Activated gamma-delta T cell (primary cell): ENCODE data around the gene UPF2.

Source experiments
- DNase-seq: peaks from one replicate; lab custom pipeline; 2025; lab: John Stamatoyannopoulos, UW

The UPF2 gene

DNA sequence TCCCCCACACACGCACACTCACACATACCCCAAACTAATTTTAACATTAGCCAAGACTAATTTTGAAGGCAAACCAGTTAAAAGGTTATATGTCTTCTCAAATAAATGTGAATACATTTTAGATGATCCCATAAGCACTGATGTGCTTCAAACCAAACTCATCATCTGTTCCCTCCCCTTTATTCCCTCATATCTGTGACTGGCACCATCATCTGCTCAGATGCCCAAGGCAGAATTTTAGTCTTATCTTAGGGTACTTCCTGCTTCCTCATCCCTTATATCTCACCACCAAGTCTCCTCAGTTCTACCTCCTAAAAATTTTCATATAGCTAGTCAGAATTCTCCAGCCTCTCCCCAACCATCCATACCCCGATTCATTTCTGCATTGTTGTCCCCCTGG is 80.4 kb downstream of the UPF2 start:
- DNase-seq: no peak

GRCh38 chr10:11961771-11962170 is 80.8 kb downstream of the UPF2 start:
- DNase-seq: no peak

GRCh38 chr10:11959966-11960365 is 82.6 kb downstream of the UPF2 start:
- no peak for DNase-seq

DNA sequence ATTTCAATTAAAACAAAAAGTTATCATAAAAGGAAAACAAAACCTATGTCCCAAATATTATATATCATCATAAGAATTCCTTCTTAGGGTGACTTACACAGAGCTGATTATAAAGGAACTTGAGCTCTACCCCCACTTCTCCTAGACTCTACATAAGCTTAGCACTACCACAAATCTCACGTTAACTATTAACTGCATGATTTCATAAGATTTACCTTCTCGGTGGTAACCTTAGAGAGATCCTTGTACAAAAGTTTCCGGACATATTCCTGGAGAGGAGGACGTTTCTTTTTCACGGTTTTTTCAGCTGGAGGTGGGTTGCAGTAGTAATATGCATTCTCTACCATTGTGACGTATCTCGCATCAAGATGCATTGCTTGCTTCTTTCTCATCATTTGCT is 83.7 kb downstream of the UPF2 start:
- DNase-seq: no peak

- no peak for DNase-seq
Observed at GRCh38 chr10:11951695-11952094, 90.9 kb downstream of the UPF2 start.

- no peak for DNase-seq
Observed at GRCh38 chr10:11950325-11951018, 92.1 kb downstream of the UPF2 start.

DNA sequence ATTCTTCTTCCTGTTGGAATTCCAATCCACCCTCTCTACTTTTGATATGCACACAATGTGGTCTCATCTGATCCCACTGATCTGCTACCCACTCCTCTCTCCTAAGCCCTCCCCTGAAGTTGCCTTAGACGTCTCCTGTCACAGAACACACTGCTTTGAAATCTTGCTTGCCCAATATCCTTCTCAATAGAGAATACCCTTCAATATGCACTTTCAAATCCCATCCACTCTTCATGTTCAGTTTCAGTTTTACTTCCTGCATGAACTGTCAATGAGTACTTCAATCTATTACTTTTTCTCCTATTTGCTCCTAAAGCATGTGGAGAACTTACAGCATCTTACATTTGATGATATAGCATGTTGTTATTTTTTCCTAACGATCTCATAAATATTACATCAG is 93.5 kb downstream of the UPF2 start:
- no peak for DNase-seq

- DNase-seq: no peak
Observed at GRCh38 chr10:11946652-11947051, 96.0 kb downstream of the UPF2 start.

- no peak for DNase-seq
Observed at GRCh38 chr10:11936389-11937152, 106.0 kb downstream of the UPF2 start.

GRCh38 chr10:11934262-11934661 is 108.3 kb downstream of the UPF2 start:
- DNase-seq: no peak

DNA sequence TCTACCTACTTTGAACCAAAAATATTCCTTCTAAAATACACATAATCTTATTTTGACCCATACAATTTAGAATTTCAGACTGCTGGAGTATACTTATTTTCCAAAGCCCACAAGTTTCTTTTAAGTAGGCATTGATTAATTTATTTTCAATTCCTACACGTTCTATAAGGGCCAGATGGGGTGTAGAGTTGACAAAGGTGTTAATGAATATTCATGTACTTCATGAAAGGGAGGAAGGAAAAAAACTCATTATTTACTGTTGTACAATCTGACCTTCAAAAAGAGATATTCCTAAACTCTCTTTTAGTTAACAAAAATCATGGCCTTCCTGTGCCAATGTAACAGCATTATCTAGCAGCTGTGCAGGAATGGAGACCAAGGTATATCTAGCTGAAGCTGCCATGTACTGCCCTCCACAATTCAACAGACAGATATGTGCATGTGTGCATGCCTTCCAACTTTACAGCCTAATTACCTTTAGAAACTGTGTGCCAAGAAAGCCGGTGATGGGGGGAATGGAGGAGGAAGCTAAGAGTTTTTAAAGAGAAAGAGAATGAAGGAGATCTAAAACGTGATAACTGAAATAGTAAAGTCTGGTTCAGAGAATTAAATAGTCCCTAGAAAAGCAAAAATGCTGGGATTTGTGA is 108.9 kb downstream of the UPF2 start:
- no peak for DNase-seq

GRCh38 chr10:11931038-11931437 is 111.6 kb downstream of the UPF2 start:
- no peak for DNase-seq

GRCh38 chr10:11930312-11930978 is 112.2 kb downstream of the UPF2 start:
- no peak for DNase-seq

- no peak for DNase-seq
Observed at GRCh38 chr10:11927746-11928145, 114.9 kb downstream of the UPF2 start.

GRCh38 chr10:11921800-11922392 is 120.7 kb downstream of the UPF2 start:
- DNase-seq: no peak

DNA sequence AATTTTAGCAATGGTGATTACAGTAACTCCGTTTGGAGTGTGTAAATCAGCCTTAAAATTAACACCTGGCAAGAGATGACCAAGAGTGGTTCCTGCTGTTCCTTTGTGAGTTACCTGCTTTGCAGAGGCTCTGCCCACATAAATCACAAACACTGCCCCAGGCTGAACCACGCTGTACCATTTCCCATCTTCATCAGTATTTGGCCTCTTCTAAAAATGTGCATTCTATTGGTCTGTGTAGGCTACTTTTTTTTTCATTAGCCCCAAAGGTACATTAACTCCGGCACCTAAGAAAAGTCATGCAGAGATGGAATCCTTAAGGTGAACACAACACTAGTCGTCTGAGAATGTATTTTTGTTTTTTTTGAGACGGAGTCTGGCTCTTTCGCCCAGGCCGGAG is 123.3 kb downstream of the UPF2 start:
- no peak for DNase-seq

DNA sequence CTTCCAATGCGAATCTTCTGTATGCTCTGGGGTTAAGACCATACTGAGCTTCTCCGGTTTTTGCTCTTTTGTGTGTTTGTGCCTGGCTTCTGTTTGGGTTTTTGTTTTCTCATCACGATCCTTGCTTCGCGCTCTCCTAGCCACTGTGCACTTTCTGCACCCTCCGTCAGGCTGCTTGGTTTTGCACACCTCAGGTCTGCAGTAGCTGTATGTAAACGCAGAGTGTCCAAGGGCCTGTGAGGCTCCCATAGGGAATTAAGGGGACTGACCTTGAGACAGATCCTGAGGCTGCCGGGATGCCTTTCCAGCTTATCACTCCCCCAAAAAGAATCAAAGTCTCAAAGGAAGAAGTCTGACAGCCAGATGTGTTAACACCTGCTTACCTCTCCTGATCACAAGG is 124.2 kb downstream of the UPF2 start:
- no peak for DNase-seq

DNA sequence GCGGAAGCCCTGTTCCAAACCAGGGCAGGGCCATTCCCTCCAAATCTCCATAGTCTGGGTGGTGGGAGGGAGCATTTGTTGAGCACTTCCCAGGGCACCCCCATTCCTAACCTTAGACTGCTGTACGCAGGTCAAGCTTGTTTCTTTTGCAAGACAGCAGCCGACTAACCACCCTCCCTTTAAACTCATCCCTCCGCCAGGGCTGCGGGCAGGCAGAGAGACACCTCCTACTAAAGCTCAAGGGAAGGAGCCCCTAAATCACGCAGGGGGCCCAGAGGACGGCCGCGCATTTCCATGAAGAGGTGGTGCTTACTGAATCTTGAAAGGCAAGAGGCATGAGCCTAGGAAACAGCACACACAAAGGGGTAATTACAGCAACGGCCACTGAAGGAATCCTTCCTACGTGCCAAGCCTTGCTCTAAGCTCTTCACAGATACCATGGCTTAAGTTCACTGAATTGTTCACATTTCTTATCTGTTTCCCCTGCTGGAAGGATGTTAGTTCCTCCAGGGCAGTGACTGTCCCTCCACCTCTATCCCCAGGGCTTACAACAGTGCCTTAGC is 129.4 kb downstream of the UPF2 start:
- no peak for DNase-seq

GRCh38 chr10:11910102-11910501 is 132.5 kb downstream of the UPF2 start:
- no peak for DNase-seq

DNA sequence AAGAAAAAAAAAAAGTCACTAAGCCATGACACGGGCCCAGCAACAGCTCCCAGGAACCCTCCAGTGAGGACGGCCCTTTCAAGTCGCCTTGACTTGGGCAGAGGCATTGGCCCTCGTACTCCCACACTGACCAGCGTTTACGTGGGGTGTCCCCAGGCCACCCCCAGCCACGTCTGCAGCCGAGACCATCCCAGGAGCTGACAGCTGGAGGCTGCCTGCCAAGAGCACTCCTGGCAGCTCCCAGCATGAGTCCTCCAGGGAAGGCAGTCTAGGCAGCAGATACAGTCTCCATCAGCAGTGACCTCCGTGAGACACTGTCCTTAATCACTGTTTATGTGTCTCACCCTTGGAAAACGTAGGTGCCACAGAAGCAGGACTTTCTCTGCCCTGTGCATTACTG is 133.0 kb downstream of the UPF2 start:
- DNase-seq: no peak

- DNase-seq: no peak
Observed at GRCh38 chr10:11908991-11909390, 133.6 kb downstream of the UPF2 start.

GRCh38 chr10:11908536-11908935 is 134.1 kb downstream of the UPF2 start:
- no peak for DNase-seq
